H9 (cell line): ENCODE results near the gene CES2. TPM values are rescaled to one million over a fixed set of nuclear protein-coding genes. Genes with fewer than 3 reads are reported as not detected.

ENCODE experiments used
- DNase-seq: peaks from one replicate; pipeline ENCODE4 v3.0.0-alpha.2; 2017
- H2AFZ ChIP-seq: one replicate; pipeline ENCODE4 v1.6.1; 2013; ENCODE audit warnings: mild to moderate bottlenecking, low read length, control low read depth, moderate library complexity
- H2AK5ac ChIP-seq: 2 replicates; pipeline ENCODE4 v1.6.1; 2013; ENCODE audit warnings: low read length, control low read depth, mixed read lengths; ENCODE audit not compliant: insufficient read length
- H2BK120ac ChIP-seq: one replicate; pipeline ENCODE4 v1.6.1; 2013; ENCODE audit warnings: low read depth, mild to moderate bottlenecking, low read length, control low read depth, inconsistent platforms; ENCODE audit not compliant: poor library complexity, severe bottlenecking
- H2BK12ac ChIP-seq: 2 replicates; pipeline ENCODE4 v1.6.1; 2013; ENCODE audit warnings: low read length, control low read depth, mixed read lengths, low read depth; ENCODE audit not compliant: insufficient read length
- H2BK15ac ChIP-seq: 2 replicates; pipeline ENCODE4 v1.6.1; 2013; ENCODE audit warnings: low read depth, low read length, control low read depth
- H2BK20ac ChIP-seq: one replicate; pipeline ENCODE4 v1.6.1; 2013; ENCODE audit warnings: low read depth, mild to moderate bottlenecking, low read length, control low read depth, inconsistent platforms; ENCODE audit not compliant: poor library complexity, severe bottlenecking
- H2BK5ac ChIP-seq: 2 replicates; pipeline ENCODE4 v1.6.1; 2013; ENCODE audit warnings: low read length, control low read depth, mixed read lengths; ENCODE audit not compliant: insufficient read length
- H3K14ac ChIP-seq: 2 replicates; pipeline ENCODE4 v1.6.1; 2013; ENCODE audit warnings: low read length, control low read depth; ENCODE audit not compliant: insufficient read depth
- H3K18ac ChIP-seq: 2 replicates; pipeline ENCODE4 v1.6.1; 2013; ENCODE audit warnings: low read depth, mild to moderate bottlenecking, mixed read lengths, low read length, control low read depth; ENCODE audit not compliant: insufficient read length
- H3K23ac ChIP-seq: 2 replicates; pipeline ENCODE4 v1.6.1; 2013; ENCODE audit warnings: low read length, control low read depth, mixed read lengths, low read depth; ENCODE audit not compliant: insufficient read length
- H3K23me2 ChIP-seq: 2 replicates; pipeline ENCODE4 v1.6.1; 2013; ENCODE audit warnings: low read depth, mild to moderate bottlenecking, mixed read lengths, low read length, control low read depth; ENCODE audit not compliant: insufficient read length, poor library complexity, severe bottlenecking
- H3K27ac ChIP-seq: 2 replicates; pipeline ENCODE4 v1.5.1; 2013; ENCODE audit warnings: low read length, control low read depth, mixed read lengths, low read depth; ENCODE audit not compliant: insufficient read length
- H3K27me3 ChIP-seq: 2 replicates; pipeline ENCODE4 v1.6.1; 2013; ENCODE audit warnings: low read length, control low read depth, inconsistent platforms; ENCODE audit not compliant: insufficient read depth
- H3K4ac ChIP-seq: 2 replicates; pipeline ENCODE4 v1.6.1; 2013; ENCODE audit warnings: low read depth, mild to moderate bottlenecking, control low read depth, inconsistent platforms, low read length, moderate library complexity
- H3K4me1 ChIP-seq: 2 replicates; pipeline ENCODE4 v1.6.1; 2013; ENCODE audit warnings: low read length, control low read depth, inconsistent platforms; ENCODE audit not compliant: insufficient read depth
- H3K4me2 ChIP-seq: 2 replicates; pipeline ENCODE4 v1.6.1; 2013; ENCODE audit warnings: low read length, control low read depth, mixed read lengths; ENCODE audit not compliant: insufficient read length, insufficient read depth
- H3K56ac ChIP-seq: 2 replicates; pipeline ENCODE4 v1.6.1; 2013; ENCODE audit warnings: low read depth, mild to moderate bottlenecking, mixed read lengths, low read length, control low read depth; ENCODE audit not compliant: insufficient read length
- H3K79me1 ChIP-seq: 2 replicates; pipeline ENCODE4 v1.6.1; 2013; ENCODE audit warnings: low read depth, mild to moderate bottlenecking, moderate library complexity, low read length, control low read depth, inconsistent platforms; ENCODE audit not compliant: insufficient read depth, poor library complexity, severe bottlenecking
- H3K79me2 ChIP-seq: 2 replicates; pipeline ENCODE4 v1.6.1; 2013; ENCODE audit warnings: low read length, control low read depth, inconsistent platforms; ENCODE audit not compliant: insufficient read depth
- H3K9ac ChIP-seq: 2 replicates; pipeline ENCODE4 v1.6.1; 2013; ENCODE audit warnings: low read length, control low read depth, mixed read lengths; ENCODE audit not compliant: insufficient read length; ENCODE audit errors: extremely low read depth
- H3K9me3 ChIP-seq: one replicate; pipeline ENCODE4 v1.6.1; 2013; ENCODE audit warnings: low read depth, low read length, inconsistent platforms; ENCODE audit not compliant: control insufficient read depth
- H3T11ph ChIP-seq: one replicate; pipeline ENCODE4 v1.6.1; 2013; ENCODE audit warnings: mild to moderate bottlenecking, low read length, control low read depth, inconsistent platforms
- H4K20me1 ChIP-seq: one replicate; pipeline ENCODE4 v1.6.1; 2013; ENCODE audit not compliant: control insufficient read depth, insufficient read length, insufficient read depth
- H4K5ac ChIP-seq: 2 replicates; pipeline ENCODE4 v1.6.1; 2013; ENCODE audit warnings: low read depth, mild to moderate bottlenecking, mixed read lengths, low read length, control low read depth; ENCODE audit not compliant: insufficient read length
- H4K8ac ChIP-seq: replicated peaks from 2 replicates; pipeline ENCODE4 v1.6.1; 2013; ENCODE audit warnings: low read length, control low read depth, mixed read lengths, low read depth; ENCODE audit not compliant: insufficient read length
- H4K91ac ChIP-seq: 2 replicates; pipeline ENCODE4 v1.6.1; 2013; ENCODE audit warnings: low read depth, mild to moderate bottlenecking, moderate library complexity, mixed read lengths, low read length, control low read depth; ENCODE audit not compliant: insufficient read length
- H3K27ac Mint-ChIP-seq, 3 experiments: 2 replicates in 2 of 3; 3 replicates in 1 of 3; pipeline ENCODE4 v1.8.0; 2020 to 2021; ENCODE audit warnings: mixed read lengths in 3 of 3, mild to moderate bottlenecking in 1 of 3, moderate library complexity in 1 of 3
- H3K27me3 Mint-ChIP-seq: 2 replicates; pipeline ENCODE4 v1.8.0; 2021; ENCODE audit warnings: low read depth, mild to moderate bottlenecking, moderate library complexity, mixed read lengths
- H3K36me3 Mint-ChIP-seq, 3 experiments: 2 replicates in 2 of 3; 3 replicates in 1 of 3; pipeline ENCODE4 v1.8.0; 2020 to 2021; ENCODE audit warnings: low read depth in 3 of 3, mixed read lengths in 3 of 3; ENCODE audit not compliant: insufficient read depth in 1 of 3
- H3K4me1 Mint-ChIP-seq, 2 experiments: 2 replicates each; pipeline ENCODE4 v1.8.0; 2020; ENCODE audit warnings: mixed read lengths in 2 of 2
- H3K4me3 Mint-ChIP-seq, 2 experiments: 2 replicates in 1 of 2; 3 replicates in 1 of 2; pipeline ENCODE4 v1.8.0; 2020 to 2021; ENCODE audit warnings: mild to moderate bottlenecking in 2 of 2, mixed read lengths in 2 of 2, moderate library complexity in 1 of 2
- H3K9me3 Mint-ChIP-seq, 2 experiments: 2 replicates in 1 of 2; 3 replicates in 1 of 2; pipeline ENCODE4 v1.8.0; 2020; ENCODE audit warnings: mild to moderate bottlenecking in 2 of 2, mixed read lengths in 2 of 2, moderate library complexity in 1 of 2
- CTCF ChIP-seq: fragments of 200-600 bp; sonication (generic); conservative IDR thresholded peaks from 3 replicates; pipeline ENCODE4 v1.8.0; 2021; ENCODE audit warnings: antibody characterized with exemption, mild to moderate bottlenecking
- WGBS: extraction: QIAGEN DNeasy Blood & Tissue Kit; methylation state at CpG from one replicate; pipeline ENCODE4 v1.1.7; 2013; ENCODE audit warnings: missing lambda C conversion rate, low lambda C conversion rate, mixed read lengths; ENCODE audit not compliant: insufficient read length; ENCODE audit errors: extremely low coverage; 5-methylcytosine and 5-hydroxymethylcytosine counted together
- total RNA-seq: library from RNA; stranded (reverse); gene quantifications from 2 replicates; pipeline ENCODE4 v1.2.1, GENCODE V29; 2021

The CES2 gene
- total RNA-seq, 1 experiment from 2014 or later = 28.2 TPM

DNA sequence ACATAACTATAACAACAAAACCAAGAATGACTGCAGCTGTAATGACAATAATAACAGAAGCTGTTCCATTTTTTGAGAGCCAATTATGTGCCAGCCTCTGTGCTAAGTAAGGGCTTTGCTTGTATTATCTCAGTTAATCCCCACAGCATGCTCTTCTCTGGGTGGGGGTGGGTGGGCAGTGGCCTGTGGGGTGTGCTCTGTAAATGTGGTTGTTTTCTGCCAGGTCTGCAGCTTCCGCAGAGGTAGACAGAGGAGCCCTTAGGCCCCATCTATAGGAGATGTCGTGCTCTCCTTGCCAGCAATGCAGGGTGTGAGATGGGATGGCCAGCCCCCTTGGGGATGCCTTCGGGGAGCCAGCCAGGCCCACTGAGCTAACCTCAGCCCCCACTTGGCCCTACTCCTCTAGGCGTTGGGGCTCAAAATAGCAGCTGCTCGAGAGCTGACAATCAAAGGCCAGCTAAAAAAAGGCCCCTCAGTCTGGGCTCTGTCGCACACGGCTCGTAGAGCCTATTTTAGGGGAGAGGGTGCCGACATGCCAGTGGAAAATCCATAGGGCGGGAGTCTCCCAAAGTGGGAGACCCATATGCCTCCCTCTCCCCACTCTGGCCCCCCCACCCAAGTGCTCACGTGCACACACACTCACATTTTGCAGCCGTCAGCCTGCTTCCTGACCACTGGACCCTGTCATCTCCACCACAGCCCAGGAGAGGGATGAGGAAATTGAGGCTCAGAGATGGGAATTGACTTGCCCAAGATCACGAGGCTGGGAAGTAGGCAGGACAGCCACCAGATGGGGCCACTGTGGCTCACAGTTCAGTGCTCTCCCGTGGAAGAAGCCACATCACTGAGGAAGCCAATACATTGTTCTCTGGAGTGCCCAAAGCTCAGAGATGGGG, 32.4 kb upstream of the CES2 start:
- H3K4ac ChIP-seq = no peak overlapping the region
- no peak overlapping the region for H3K18ac ChIP-seq
- H3K56ac ChIP-seq = no peak overlapping the region
- H4K8ac ChIP-seq = no peak overlapping the region
- H2BK12ac ChIP-seq = no peak overlapping the region
- no peak overlapping the region for H4K91ac ChIP-seq
- no peaks in the 10 kb centered on the region for H3K23me2 ChIP-seq
- no peak overlapping the region for H3K23ac ChIP-seq
- Mint-ChIP-seq H3K4me3 (no peak overlapping the region), H3K27ac (no peak overlapping the region), H3K36me3 (no peaks in the 10 kb centered on the region), H3K9me3 (no peaks in the 10 kb centered on the region), H3K4me1 (peaks cover 8 to 18% of the 10 kb centered on the region in 2 experiments; a peak in 3 of 4 replicates), H3K27me3 (peaks cover 13% of the 10 kb centered on the region)
- no peak for TF ChIP-seq CTCF
- H4K20me1 ChIP-seq = no peaks in the 10 kb centered on the region
- no peak overlapping the region for H2BK5ac ChIP-seq
- H3K79me1 ChIP-seq = no peaks in the 10 kb centered on the region
- no peak overlapping the region for H4K5ac ChIP-seq
- no peak overlapping the region for H2BK20ac ChIP-seq
- H3K79me2 ChIP-seq = no peaks in the 10 kb centered on the region
- no peak overlapping the region for H3K27ac ChIP-seq
- no peak overlapping the region for H2AFZ ChIP-seq
- no CpG with 5 or more reads among the region's 14 CpGs for WGBS
- no peaks in the 10 kb centered on the region for H3K4me1 ChIP-seq
- no peak overlapping the region for H2BK15ac ChIP-seq
- no peaks in the 10 kb centered on the region for H3K27me3 ChIP-seq
- DNase-seq = no peak
- H3K9ac ChIP-seq = no peak overlapping the region
- H3K14ac ChIP-seq = no peak overlapping the region
- H2BK120ac ChIP-seq = no peak overlapping the region
- H3T11ph ChIP-seq = no peak overlapping the region
- no peak overlapping the region for H3K4me2 ChIP-seq
- no peaks in the 10 kb centered on the region for H3K9me3 ChIP-seq
- no peak overlapping the region for H2AK5ac ChIP-seq
